ENCODE data around the gene CCN2.
"Not testable (repeated sequence)": the region's sequence is repeated elsewhere in the genome, so short reads cannot be mapped to it uniquely, and the experiment has no call there.

The CCN2 gene

GRCh38 chr6:131908787-131909186 is 42.4 kb downstream of the CCN2 start:
- DNase-seq: not testable (repeated sequence)

- DNase-seq: not testable (repeated sequence)
Observed at GRCh38 chr6:131903734-131904133, 47.4 kb downstream of the CCN2 start.

GRCh38 chr6:131901326-131901873 is 49.8 kb downstream of the CCN2 start:
- DNase-seq: not testable (repeated sequence)

- no peak for DNase-seq
Observed at GRCh38 chr6:131900231-131900630, 50.9 kb downstream of the CCN2 start.

- no peak for DNase-seq
Observed at GRCh38 chr6:131898718-131899117, 52.5 kb downstream of the CCN2 start.

Measured in activated CD4-positive, alpha-beta T cell treated with anti-CD3 and anti-CD28 coated beads, Interleukin-2, amount 50 U/mL, for 4 hours (primary cell).